Neuronal stem cell (in vitro differentiated cells): ENCODE measurements around the gene INAFM1. TPM values are rescaled to one million over a fixed set of nuclear protein-coding genes. Genes with fewer than 3 reads are reported as not detected.

Source experiments
- DNase-seq: peaks from one replicate; pipeline ENCODE4 v3.0.0-alpha.2; 2013; ENCODE audit warnings: low spot score
- H2AFZ ChIP-seq: one replicate; pipeline ENCODE4 v1.6.1; 2013; ENCODE audit warnings: mild to moderate bottlenecking, low read length, inconsistent platforms
- H2AK5ac ChIP-seq: 2 replicates; pipeline ENCODE4 v1.6.1; 2013; ENCODE audit warnings: low read depth, mild to moderate bottlenecking, inconsistent platforms, low read length, moderate library complexity, mixed read lengths
- H2BK120ac ChIP-seq: 2 replicates; pipeline ENCODE4 v1.6.1; 2013; ENCODE audit warnings: low read depth, mild to moderate bottlenecking, inconsistent platforms, low read length, moderate library complexity, mixed read lengths
- H2BK12ac ChIP-seq: one replicate; pipeline ENCODE4 v1.6.1; 2013; ENCODE audit warnings: low read length, inconsistent platforms
- H2BK15ac ChIP-seq: 2 replicates; pipeline ENCODE4 v1.6.1; 2013; ENCODE audit warnings: mild to moderate bottlenecking, low read length, inconsistent platforms, mixed read lengths
- H2BK5ac ChIP-seq: one replicate; pipeline ENCODE4 v1.6.1; 2013; ENCODE audit warnings: inconsistent platforms, mild to moderate bottlenecking, low read length, moderate library complexity
- H3K14ac ChIP-seq: one replicate; pipeline ENCODE4 v1.6.1; 2013; ENCODE audit warnings: low read length, inconsistent platforms
- H3K18ac ChIP-seq: 2 replicates; pipeline ENCODE4 v1.6.1; 2013; ENCODE audit warnings: low read length, inconsistent platforms
- H3K23ac ChIP-seq: 2 replicates; pipeline ENCODE4 v1.6.1; 2013; ENCODE audit warnings: low read depth, mild to moderate bottlenecking, mixed read lengths, low read length, inconsistent platforms; ENCODE audit not compliant: poor library complexity
- H3K27ac ChIP-seq: replicated peaks from 3 replicates; pipeline ENCODE4 v1.5.1; 2013; ENCODE audit warnings: low read length, inconsistent platforms
- H3K27me3 ChIP-seq, 3 experiments: 2 replicates each; pipeline ENCODE4 v1.6.1; 2013; ENCODE audit warnings: low read length in 3 of 3, mild to moderate bottlenecking in 2 of 3, inconsistent platforms in 1 of 3, low read depth in 1 of 3, mixed read lengths in 1 of 3, moderate library complexity in 1 of 3; ENCODE audit not compliant: control insufficient read depth in 3 of 3, insufficient read depth in 3 of 3
- H3K36me3 ChIP-seq, 2 donors: replicated peaks in 1 of 2; 2 replicates each; pipeline ENCODE4 v1.6.1; 2013; ENCODE audit warnings: low read length in 2 of 2; ENCODE audit not compliant: control insufficient read depth in 2 of 2, insufficient read depth in 2 of 2
- H3K4ac ChIP-seq: 2 replicates; pipeline ENCODE4 v1.6.1; 2013; ENCODE audit warnings: inconsistent platforms, mild to moderate bottlenecking, low read length, moderate library complexity
- H3K4me1 ChIP-seq, 2 donors: 1 replicate in 1 of 2; 2 replicates in 1 of 2; pipeline ENCODE4 v1.6.1; 2013; ENCODE audit warnings: low read length in 2 of 2, low read depth in 1 of 2; ENCODE audit not compliant: control insufficient read depth in 2 of 2, insufficient read depth in 1 of 2
- H3K4me2 ChIP-seq: one replicate; pipeline ENCODE4 v1.6.1; 2013; ENCODE audit warnings: mild to moderate bottlenecking, low read length, inconsistent platforms; ENCODE audit not compliant: insufficient read depth, poor library complexity, severe bottlenecking
- H3K4me3 ChIP-seq, 2 donors: 2 replicates each; pipeline ENCODE4 v1.5.1; 2013; ENCODE audit warnings: low read length in 2 of 2, mild to moderate bottlenecking in 2 of 2, inconsistent platforms in 1 of 2, moderate library complexity in 1 of 2
- H3K79me1 ChIP-seq: one replicate; pipeline ENCODE4 v1.6.1; 2013; ENCODE audit warnings: low read depth, mild to moderate bottlenecking, inconsistent platforms, low read length, moderate library complexity
- H3K9ac ChIP-seq: one replicate; pipeline ENCODE4 v1.6.1; 2013; ENCODE audit warnings: mild to moderate bottlenecking, low read depth, low read length, inconsistent platforms; ENCODE audit not compliant: poor library complexity
- H3K9me3 ChIP-seq, 2 donors: replicated peaks in 1 of 2; 2 replicates each; pipeline versions ENCODE3 to v1.6.1; 2013; ENCODE audit warnings: low read length in 2 of 2, mild to moderate bottlenecking in 2 of 2, inconsistent platforms in 1 of 2, low read depth in 1 of 2, mixed read lengths in 1 of 2, moderate library complexity in 1 of 2; ENCODE audit not compliant: control insufficient read depth in 2 of 2, insufficient read depth in 1 of 2
- H4K8ac ChIP-seq: one replicate; pipeline ENCODE4 v1.6.1; 2013; ENCODE audit warnings: low read depth, mild to moderate bottlenecking, inconsistent platforms, low read length, moderate library complexity
- H4K91ac ChIP-seq: one replicate; pipeline ENCODE4 v1.6.1; 2013; ENCODE audit warnings: low read length, low read depth, mild to moderate bottlenecking, inconsistent platforms; ENCODE audit not compliant: poor library complexity
- WGBS, 2 donors: extraction: QIAGEN DNeasy Blood & Tissue Kit; methylation state at CpG; one replicate each; pipeline ENCODE4 v1.1.7; 2013; ENCODE audit warnings: missing lambda C conversion rate in 2 of 2, mixed read lengths in 1 of 2; ENCODE audit not compliant: insufficient read length in 2 of 2, insufficient replicate concordance in 1 of 2; ENCODE audit errors: extremely low coverage in 2 of 2; 5-methylcytosine and 5-hydroxymethylcytosine counted together
- small RNA-seq: library from polyadenylated mRNA; stranded (forward); fragments of <200 nt; extraction: miRNeasy Mini kit (QIAGEN cat#:217004); gene quantifications from one replicate; pipeline ENCODE3, GENCODE V24; 2013; ENCODE audit not compliant: insufficient read depth

Gene INAFM1

DNA sequence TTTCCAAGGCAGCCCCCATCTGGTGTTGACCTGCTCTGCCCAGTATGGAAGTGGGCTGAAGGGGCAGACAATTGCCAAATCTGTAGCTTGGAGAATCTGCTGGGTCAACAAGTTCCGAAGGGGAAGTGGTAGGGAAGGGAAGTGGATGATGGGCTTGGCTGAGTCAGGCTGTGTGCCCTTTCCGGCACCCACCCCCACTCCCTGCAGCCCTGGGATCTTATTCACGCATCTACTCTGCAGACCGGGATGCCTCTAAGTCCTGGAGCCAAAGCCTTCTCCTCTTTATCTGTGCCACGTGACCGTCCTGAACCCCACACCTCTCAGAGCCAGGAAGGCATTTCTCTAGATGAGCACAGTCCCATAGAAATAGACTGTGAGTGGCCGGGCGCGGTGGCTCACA, 49.8 kb downstream of the INAFM1 start:
- Histone ChIP-seq H3K14ac (no peak overlapping the region), H3K36me3 (no peaks in the 10 kb centered on the region), H3K4me3 (no peak overlapping the region), H3K27me3 (peaks cover 0 to 10% (median 0%) of the 10 kb centered on the region in 3 experiments), H2BK5ac (no peak overlapping the region), H3K9ac (no peak overlapping the region), H2BK120ac (no peak overlapping the region), H3K4me2 (no peak overlapping the region), H4K8ac (no peak overlapping the region), H3K9me3 (no peaks in the 10 kb centered on the region), H2BK15ac (peak overlapping the region; percentile 15), H2AK5ac (no peak overlapping the region), H3K4me1 (no peaks in the 10 kb centered on the region), H2BK12ac (no peak overlapping the region), H3K23ac (no peak overlapping the region), H2AFZ (no peak overlapping the region), H4K91ac (no peak overlapping the region), H3K79me1 (no peaks in the 10 kb centered on the region), H3K27ac (no peak overlapping the region), H3K4ac (no peak overlapping the region), H3K18ac (no peak overlapping the region)
- no CpG with 5 or more reads among the region's 9 CpGs for WGBS, 2 donors
- DNase-seq: no peak

Small RNA genes within 50 kb of the gene (small RNA-seq; reads per million reads assigned to genes)
- gene MIR3190: not detected
